ENCODE data around the gene PBX1.

Gene PBX1

DNA sequence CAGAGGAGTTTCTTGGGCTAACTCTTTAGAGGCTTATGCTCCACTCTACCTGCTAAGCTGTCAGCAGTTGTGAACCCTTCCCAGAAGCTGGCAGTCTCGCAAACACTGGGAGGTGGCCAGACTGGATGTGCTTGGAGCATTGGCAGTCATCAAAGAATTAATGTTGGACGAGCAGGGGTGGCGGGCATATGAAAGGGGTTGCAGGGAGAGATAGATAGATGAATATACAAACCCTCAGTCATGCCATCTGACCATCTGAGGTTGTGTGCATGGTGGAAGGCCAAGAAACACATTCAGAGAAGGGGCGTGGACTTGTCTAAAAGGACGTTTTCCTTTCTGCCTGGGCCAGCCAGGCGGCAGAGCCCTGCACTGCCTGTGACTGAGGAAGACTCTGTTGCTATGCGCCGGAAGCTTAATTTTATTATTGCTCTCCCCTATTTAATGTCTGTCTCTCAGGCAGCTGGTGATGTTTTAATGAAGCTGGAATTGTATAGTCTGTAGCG lies 164.4 kb downstream of the PBX1 start:
- FAIRE-seq (no peak), DNase-seq (ENCODE audit: insufficient read length, low spot score) (no peak)
- TF ChIP-seq PAX5 (IDR thresholded peaks at IDR 0.05; ENCODE audit: insufficient read depth, low read length, severe bottlenecking) = no peak
- no peak for TF ChIP-seq SPI1 (IDR thresholded peaks at IDR 0.05; ENCODE audit: low read depth, low read length)
- no peak for TF ChIP-seq POU2F2 (IDR thresholded peaks at IDR 0.05; ENCODE audit: low read depth, low read length)
- no peak for TF ChIP-seq POLR2A (IDR thresholded peaks at IDR 0.05; ENCODE audit: low read depth, low read length)
- TF ChIP-seq POLR2AphosphoS5 (IDR thresholded peaks at IDR 0.05; ENCODE audit: low read depth, low read length) = no peak
- TF ChIP-seq TAF1 (IDR thresholded peaks at IDR 0.05; ENCODE audit: low read depth, low read length) = no peak

DNA sequence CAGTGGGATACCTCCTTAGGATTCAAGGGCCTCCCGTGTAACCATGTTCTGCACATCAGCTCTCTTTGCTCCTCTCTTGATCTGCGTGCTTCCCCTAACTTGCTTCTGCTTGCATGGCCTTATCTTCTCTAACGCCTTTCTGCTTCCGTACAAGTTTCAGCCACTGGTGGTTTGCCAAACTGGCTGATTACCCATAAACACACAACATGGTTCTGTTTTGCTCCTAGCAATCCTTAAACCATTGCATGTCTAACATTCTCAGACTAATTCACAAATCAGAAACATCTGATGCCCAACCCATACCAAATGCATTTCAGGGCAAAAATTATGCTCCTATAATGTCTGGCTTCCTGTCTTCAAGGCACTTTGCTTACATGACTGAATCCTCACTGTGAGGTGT lies 166.4 kb downstream of the PBX1 start:
- DNase-seq (ENCODE audit: insufficient read length, low spot score) = no peak
- no peak for FAIRE-seq
- TF ChIP-seq POLR2A (IDR thresholded peaks at IDR 0.05; ENCODE audit: low read depth, low read length) (no peak), SPI1 (IDR thresholded peaks at IDR 0.05; ENCODE audit: low read depth, low read length) (no peak), PAX5 (IDR thresholded peaks at IDR 0.05; ENCODE audit: insufficient read depth, low read length, severe bottlenecking) (no peak), POLR2AphosphoS5 (IDR thresholded peaks at IDR 0.05; ENCODE audit: low read depth, low read length) (no peak), TAF1 (IDR thresholded peaks at IDR 0.05; ENCODE audit: low read depth, low read length) (no peak), POU2F2 (IDR thresholded peaks at IDR 0.05; ENCODE audit: low read depth, low read length) (no peak)

DNA sequence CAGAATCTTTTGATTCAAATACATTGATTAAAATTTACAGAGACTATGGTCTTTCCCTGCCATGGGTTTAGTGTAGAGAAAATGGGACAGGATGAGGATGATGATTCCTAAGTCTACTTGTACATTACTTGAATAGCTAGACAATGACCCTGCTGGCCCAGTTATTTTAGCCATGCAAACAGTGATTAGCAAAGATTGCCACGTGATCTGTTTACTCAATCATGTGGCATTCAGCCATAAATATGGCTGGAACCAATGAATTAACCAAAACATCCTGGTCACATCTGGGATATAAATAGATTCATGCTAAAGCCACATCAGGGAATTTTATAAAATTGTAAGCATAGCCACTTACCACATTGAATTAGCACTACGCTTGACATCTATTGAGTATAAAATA lies 167.3 kb downstream of the PBX1 start:
- TF ChIP-seq TAF1 (IDR thresholded peaks at IDR 0.05; ENCODE audit: low read depth, low read length) (no peak), POLR2A (IDR thresholded peaks at IDR 0.05; ENCODE audit: low read depth, low read length) (no peak), SPI1 (IDR thresholded peaks at IDR 0.05; ENCODE audit: low read depth, low read length) (no peak), POLR2AphosphoS5 (IDR thresholded peaks at IDR 0.05; ENCODE audit: low read depth, low read length) (no peak), POU2F2 (IDR thresholded peaks at IDR 0.05; ENCODE audit: low read depth, low read length) (no peak), PAX5 (IDR thresholded peaks at IDR 0.05; ENCODE audit: insufficient read depth, low read length, severe bottlenecking) (no peak)
- no peak for FAIRE-seq
- no peak for DNase-seq (ENCODE audit: insufficient read length, low spot score)

DNA sequence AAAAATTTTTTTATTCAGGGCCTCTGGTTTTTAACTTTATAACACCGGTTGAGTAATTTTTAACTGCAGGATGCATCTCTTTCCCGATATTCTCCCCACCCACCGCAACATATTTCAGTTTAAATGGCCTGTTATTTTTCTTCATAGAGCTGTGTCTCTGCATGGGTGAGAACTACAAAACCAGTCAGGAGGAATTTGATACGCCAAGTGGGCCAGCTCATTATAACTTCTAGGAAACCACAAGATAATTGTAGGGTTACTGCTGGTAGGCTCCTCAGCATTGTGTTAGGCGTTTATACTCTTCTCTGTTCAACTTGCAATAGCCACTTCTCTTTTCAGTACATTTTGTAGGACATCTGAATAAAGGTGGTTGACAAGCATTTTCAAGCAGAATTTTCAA lies 169.7 kb downstream of the PBX1 start:
- no peak for TF ChIP-seq SPI1 (IDR thresholded peaks at IDR 0.05; ENCODE audit: low read depth, low read length)
- TF ChIP-seq POLR2A (IDR thresholded peaks at IDR 0.05; ENCODE audit: low read depth, low read length) = no peak
- no peak for TF ChIP-seq TAF1 (IDR thresholded peaks at IDR 0.05; ENCODE audit: low read depth, low read length)
- TF ChIP-seq POU2F2 (IDR thresholded peaks at IDR 0.05; ENCODE audit: low read depth, low read length) = no peak
- TF ChIP-seq POLR2AphosphoS5 (IDR thresholded peaks at IDR 0.05; ENCODE audit: low read depth, low read length) = no peak
- no peak for TF ChIP-seq PAX5 (IDR thresholded peaks at IDR 0.05; ENCODE audit: insufficient read depth, low read length, severe bottlenecking)
- no peak for DNase-seq (ENCODE audit: insufficient read length, low spot score)
- FAIRE-seq = no peak

DNA sequence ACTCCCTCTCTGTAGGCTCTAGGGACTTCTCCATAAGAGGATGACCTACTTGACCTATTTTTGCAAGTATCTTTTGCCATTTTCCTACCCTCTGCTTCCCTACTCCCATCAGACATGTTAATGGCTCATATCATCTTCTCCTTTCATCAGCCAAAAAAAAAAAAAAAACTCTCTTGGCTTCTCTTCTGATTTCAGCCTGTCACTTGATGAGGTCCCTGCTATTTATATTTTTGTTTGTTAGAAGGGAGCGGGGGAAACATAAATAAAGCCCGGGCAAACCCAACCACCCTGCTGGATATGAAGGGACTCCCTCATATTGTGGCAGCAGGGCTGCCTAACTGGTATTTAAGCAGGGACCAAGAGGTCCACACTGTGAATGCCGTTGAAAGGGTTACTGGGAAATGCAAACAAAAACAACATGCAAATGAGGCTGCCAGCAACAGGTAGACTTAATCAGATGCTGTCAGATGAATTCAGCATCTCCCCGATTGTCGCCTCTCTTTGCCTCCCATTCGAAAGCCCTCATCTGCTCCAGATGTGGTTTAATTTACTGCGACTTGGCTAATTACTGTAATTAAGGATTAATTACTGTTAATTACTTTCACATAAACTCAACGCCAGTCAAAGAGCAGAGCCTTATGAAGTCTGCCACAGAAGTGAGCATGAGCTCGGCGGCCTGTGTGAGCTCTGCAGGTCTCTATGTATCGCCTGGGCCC lies 172.3 kb downstream of the PBX1 start:
- TF ChIP-seq POLR2AphosphoS5 (IDR thresholded peaks at IDR 0.05; ENCODE audit: low read depth, low read length) (no peak), SPI1 (IDR thresholded peaks at IDR 0.05; ENCODE audit: low read depth, low read length) (no peak), PAX5 (IDR thresholded peaks at IDR 0.05; ENCODE audit: insufficient read depth, low read length, severe bottlenecking) (no peak), POLR2A (IDR thresholded peaks at IDR 0.05; ENCODE audit: low read depth, low read length) (no peak), POU2F2 (IDR thresholded peaks at IDR 0.05; ENCODE audit: low read depth, low read length) (no peak), TAF1 (IDR thresholded peaks at IDR 0.05; ENCODE audit: low read depth, low read length) (no peak)
- DNase-seq (ENCODE audit: insufficient read length, low spot score) = no peak
- FAIRE-seq = no peak

DNA sequence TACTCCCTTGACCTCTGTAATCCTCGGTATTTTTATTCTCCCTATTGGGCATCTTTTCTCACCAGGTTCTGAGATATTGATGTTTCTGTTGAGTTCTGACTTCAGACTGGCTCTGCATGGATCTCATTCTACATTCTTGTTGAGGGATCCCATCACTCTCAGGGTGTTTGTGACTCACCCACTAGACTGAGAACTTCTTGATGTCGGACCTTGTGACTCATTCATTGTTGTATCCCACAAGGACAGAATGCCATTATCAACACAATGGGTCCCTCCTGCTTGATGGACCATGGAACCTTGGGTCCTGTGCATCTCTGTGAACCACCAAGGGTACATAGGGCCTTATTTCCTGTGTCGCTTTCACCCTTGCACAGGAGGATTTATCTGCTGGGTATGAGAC lies 174.1 kb downstream of the PBX1 start:
- DNase-seq (ENCODE audit: insufficient read length, low spot score) = no peak
- FAIRE-seq = no peak
- TF ChIP-seq PAX5 (IDR thresholded peaks at IDR 0.05; ENCODE audit: insufficient read depth, low read length, severe bottlenecking) (no peak), POLR2AphosphoS5 (IDR thresholded peaks at IDR 0.05; ENCODE audit: low read depth, low read length) (no peak), POLR2A (IDR thresholded peaks at IDR 0.05; ENCODE audit: low read depth, low read length) (no peak), POU2F2 (IDR thresholded peaks at IDR 0.05; ENCODE audit: low read depth, low read length) (no peak), TAF1 (IDR thresholded peaks at IDR 0.05; ENCODE audit: low read depth, low read length) (no peak), SPI1 (IDR thresholded peaks at IDR 0.05; ENCODE audit: low read depth, low read length) (no peak)

DNA sequence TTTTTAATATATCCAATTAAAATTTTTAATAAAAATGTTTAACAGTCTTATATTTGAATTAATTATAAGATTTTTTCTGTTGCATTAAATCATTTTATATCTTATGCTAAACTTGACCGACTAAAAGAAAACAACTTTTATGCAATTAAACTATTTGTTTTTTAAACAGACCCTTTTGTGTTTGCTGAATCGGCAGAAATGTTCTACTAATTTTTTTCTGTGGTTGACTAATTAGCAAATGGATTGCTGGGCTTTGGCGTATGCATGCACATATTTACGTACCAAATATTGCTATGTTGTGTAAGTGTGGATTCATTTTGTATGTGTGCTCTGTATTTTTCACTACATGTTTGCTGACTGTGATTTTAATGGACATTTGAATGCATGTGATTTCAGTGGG lies 174.8 kb downstream of the PBX1 start:
- TF ChIP-seq POU2F2 (IDR thresholded peaks at IDR 0.05; ENCODE audit: low read depth, low read length) (no peak), PAX5 (IDR thresholded peaks at IDR 0.05; ENCODE audit: insufficient read depth, low read length, severe bottlenecking) (no peak), POLR2A (IDR thresholded peaks at IDR 0.05; ENCODE audit: low read depth, low read length) (no peak), TAF1 (IDR thresholded peaks at IDR 0.05; ENCODE audit: low read depth, low read length) (no peak), POLR2AphosphoS5 (IDR thresholded peaks at IDR 0.05; ENCODE audit: low read depth, low read length) (no peak), SPI1 (IDR thresholded peaks at IDR 0.05; ENCODE audit: low read depth, low read length) (no peak)
- DNase-seq (ENCODE audit: insufficient read length, low spot score) = no peak
- no peak for FAIRE-seq

DNA sequence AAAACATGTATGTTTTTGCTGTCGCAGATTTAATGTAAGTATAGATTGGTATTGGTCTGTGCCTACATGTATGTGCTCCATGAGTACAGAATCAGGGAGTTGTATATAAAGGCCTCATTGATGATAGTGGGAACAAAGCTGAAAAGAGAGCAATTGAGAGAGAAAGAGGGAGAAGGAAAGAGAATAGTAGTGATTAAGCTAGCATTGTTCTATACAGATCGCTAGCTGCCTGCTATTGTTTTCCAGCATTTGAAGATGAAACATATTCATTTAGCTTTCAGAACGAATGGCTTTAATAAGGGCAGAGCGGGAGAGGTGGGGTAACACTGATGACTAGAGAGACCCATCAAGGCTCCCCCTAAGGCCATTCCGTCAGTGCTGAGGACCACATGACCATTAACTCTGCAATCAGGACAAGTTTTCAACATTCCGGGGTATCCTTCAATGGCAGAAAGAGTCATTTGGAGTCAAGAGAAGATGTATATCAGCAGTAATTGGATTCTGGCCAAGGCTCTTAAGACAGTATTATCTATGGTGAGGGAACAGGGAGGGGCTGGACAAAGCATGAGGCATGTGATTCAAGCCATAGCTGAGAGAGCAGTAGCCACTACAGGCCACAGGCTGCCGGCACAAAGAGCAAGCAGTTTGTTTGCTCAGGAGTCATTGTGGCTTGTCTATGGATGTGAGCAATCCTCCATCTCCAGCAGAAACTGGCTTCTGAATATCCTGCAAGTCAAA lies 176.5 kb downstream of the PBX1 start:
- no peak for TF ChIP-seq POLR2A (IDR thresholded peaks at IDR 0.05; ENCODE audit: low read depth, low read length)
- no peak for TF ChIP-seq POLR2AphosphoS5 (IDR thresholded peaks at IDR 0.05; ENCODE audit: low read depth, low read length)
- no peak for TF ChIP-seq POU2F2 (IDR thresholded peaks at IDR 0.05; ENCODE audit: low read depth, low read length)
- no peak for TF ChIP-seq PAX5 (IDR thresholded peaks at IDR 0.05; ENCODE audit: insufficient read depth, low read length, severe bottlenecking)
- no peak for TF ChIP-seq SPI1 (IDR thresholded peaks at IDR 0.05; ENCODE audit: low read depth, low read length)
- TF ChIP-seq TAF1 (IDR thresholded peaks at IDR 0.05; ENCODE audit: low read depth, low read length) = no peak
- FAIRE-seq (no peak), DNase-seq (ENCODE audit: insufficient read length, low spot score) (no peak)

DNA sequence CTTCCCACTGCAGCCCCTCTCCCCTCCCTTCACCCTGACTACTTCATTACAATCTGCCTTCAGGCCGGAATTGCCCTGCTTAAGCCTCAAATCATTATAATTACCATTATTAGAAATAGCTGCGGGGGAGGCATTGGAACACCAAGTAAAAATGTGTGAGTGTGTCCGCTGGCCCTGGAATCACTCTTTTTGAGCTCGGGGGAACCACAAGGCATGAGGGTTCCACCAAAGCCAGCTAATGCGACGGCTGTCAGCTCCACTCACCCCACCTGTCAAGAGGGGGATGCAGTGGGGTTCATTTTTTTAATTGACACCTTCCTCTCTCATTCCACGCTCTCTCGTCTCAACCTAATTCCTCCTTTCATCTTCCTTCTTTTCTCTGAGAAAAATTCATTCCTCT lies 177.2 kb downstream of the PBX1 start:
- FAIRE-seq (no peak), DNase-seq (ENCODE audit: insufficient read length, low spot score) (no peak)
- TF ChIP-seq PAX5 (IDR thresholded peaks at IDR 0.05; ENCODE audit: insufficient read depth, low read length, severe bottlenecking) (no peak), TAF1 (IDR thresholded peaks at IDR 0.05; ENCODE audit: low read depth, low read length) (no peak), POU2F2 (IDR thresholded peaks at IDR 0.05; ENCODE audit: low read depth, low read length) (no peak), POLR2AphosphoS5 (IDR thresholded peaks at IDR 0.05; ENCODE audit: low read depth, low read length) (no peak), SPI1 (IDR thresholded peaks at IDR 0.05; ENCODE audit: low read depth, low read length) (no peak), POLR2A (IDR thresholded peaks at IDR 0.05; ENCODE audit: low read depth, low read length) (no peak)

Data from GM12891 (cell line).